Ureter (tissue), 1 donor: ENCODE results near the gene CSGALNACT2. TPM values are rescaled to one million over a fixed set of nuclear protein-coding genes. Genes with fewer than 3 reads are reported as not detected.

ENCODE experiments used
- DNase-seq: peaks from one replicate; pipeline ENCODE4 v3.0.0-alpha.2; 2020; ENCODE audit warnings: low spot score
- total RNA-seq: library from RNA; stranded (reverse); gene quantifications from one replicate; pipeline ENCODE4 v1.2.4, GENCODE V29; 2023
- donor health status: DM: yes; HTN: yes; CAD: no.

CSGALNACT2 gene
- total RNA-seq, 1 donor from 2014 or later, result 15.2 TPM

DNA sequence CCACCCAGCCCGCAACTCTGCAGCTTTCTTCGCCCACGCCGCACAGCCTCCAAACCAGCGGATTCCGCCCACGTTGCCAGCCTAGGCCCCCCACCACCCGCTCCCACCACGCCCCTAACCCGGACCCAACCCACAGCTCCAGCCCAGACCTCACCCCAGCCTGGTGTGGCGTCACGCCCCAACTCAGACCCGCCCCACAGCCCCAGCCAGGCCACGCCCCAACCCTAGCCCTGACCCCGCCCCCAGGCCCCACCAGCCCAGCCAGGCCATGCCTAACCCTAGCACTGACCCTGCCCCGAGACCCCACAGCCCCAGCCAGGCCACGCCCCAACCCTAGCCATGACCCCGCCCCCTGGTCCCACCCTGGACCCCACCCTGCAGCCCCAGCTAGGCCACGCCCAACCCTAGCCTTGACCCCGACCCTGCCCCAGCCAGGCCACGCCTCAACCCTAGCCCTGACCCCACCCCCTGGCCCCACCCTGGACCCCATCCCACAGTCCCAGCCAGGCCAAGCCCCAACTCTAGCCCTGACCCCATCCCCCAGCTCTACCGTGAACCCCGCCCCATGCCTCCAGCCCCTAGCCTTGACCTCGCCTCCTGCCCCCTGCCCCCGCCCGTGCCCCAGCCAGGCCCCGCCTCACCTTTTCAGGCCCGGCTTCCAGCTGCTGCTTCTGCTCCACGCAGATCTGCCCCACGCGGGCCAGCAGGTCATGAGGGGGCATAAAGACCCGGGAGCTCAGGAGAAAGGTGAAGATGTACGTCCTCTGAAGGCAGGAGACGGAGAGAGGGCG lies 64.6 kb downstream of the CSGALNACT2 start:
- DNase-seq, result peak; percentile 45

DNA sequence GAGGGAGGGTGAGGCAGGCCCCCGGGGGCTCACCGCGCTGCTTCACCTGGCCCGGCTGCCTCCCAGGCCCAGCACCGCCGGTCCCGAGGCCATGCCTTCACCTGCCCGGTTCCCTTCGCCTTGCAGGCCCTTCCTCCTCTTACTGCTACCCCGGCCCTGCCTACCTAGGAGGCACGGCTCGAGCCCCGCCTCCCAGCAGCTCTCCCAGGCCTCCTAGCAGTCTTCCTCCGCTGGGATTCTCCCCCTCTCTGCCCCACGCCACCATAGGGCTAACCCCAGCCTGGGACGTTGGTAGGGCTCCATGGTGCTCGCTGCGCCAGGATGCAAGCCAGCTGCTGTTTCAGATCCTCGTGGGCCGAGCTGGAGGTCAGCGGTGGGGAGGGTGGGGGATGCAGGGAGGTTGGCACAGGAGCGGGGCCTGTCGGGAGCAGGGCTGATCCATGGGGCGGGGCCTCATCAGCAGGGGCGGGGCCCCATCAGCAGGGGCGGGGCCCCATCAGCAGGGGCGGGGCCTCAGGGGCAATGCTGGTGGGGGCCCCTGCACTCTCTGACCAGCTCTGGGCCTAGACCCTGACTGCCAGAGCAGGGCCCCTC lies 65.3 kb downstream of the CSGALNACT2 start:
- DNase-seq, result peak; percentile 45

DNA sequence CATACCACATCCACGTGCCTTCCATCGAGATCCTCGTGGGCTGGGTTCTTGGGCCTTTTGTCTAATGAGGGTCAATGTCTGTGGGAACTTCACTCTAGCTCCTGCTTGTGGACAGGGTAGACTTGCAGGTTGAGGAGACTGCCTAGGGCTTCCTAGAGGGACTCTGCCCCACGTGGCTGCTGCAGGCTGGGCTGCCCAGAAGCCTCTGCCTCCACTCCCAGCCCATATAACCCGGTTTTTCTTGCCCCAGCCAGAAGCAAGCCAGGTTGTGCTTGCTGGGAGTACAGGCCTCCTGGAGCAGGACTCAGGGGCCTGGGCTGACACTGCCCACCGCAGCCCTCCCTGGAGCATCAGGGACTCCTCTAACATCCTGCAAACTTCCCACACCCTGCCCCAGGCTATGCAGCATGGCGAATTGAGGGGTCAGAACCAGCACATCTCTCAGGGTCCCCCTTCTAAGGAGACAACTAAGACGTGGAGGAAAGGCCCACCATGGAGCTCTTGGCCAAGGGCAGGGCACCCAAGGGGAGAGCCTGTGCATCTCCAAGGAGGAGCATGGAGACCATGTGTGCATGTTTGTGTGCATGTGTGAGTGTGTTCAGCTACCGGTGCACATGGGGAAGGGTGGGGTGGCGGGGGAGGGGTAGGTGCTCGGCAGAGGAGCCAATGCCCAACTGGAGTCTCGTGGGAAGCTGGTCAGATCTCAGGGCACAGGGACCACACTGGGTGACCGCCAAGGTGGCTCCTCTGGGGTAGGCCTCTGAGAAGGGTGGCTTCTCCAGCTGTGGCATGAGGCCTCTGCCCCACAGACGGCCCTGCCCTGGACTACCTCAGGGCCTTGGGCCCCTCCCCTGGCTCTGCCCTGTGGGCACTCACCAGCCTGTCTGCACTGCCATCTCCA lies 66.0 kb downstream of the CSGALNACT2 start:
- DNase-seq, result peak; percentile 37

DNA sequence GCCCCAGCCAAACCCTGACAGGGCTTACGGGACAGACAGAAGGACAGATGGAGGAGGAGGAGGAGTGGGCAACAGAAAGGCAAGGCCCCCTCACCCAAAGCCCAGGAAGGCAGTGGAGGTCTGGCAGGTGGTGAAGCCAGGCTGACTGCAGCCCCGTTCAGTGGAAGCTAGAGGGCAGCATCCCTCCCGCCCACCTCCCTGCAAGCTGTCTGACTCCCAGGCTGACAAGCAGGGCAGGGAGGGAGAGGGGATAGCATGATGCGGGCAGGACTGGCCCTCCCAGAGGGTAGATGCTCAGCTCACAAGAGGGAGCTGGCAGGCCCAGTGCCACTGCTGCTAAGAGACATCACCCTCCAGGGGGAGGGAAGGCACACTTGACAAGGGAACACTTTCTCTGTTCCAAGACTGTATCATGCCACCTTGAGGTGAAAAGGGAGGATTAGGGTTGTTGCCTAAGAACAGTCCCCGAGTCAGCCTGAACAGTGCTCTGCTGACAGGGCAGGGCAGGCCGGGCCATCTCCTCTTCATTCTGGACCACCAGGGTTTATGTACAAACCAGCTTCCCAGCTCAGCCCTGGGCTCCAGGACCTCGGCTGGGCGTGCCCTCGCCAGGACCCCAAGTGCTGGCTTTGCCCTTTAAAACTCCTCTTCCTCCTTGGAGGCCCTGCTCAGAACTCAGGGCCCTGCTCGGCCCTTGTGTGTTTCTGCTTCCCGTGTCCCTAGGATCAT lies 66.9 kb downstream of the CSGALNACT2 start:
- peak; percentile 47 for DNase-seq

DNA sequence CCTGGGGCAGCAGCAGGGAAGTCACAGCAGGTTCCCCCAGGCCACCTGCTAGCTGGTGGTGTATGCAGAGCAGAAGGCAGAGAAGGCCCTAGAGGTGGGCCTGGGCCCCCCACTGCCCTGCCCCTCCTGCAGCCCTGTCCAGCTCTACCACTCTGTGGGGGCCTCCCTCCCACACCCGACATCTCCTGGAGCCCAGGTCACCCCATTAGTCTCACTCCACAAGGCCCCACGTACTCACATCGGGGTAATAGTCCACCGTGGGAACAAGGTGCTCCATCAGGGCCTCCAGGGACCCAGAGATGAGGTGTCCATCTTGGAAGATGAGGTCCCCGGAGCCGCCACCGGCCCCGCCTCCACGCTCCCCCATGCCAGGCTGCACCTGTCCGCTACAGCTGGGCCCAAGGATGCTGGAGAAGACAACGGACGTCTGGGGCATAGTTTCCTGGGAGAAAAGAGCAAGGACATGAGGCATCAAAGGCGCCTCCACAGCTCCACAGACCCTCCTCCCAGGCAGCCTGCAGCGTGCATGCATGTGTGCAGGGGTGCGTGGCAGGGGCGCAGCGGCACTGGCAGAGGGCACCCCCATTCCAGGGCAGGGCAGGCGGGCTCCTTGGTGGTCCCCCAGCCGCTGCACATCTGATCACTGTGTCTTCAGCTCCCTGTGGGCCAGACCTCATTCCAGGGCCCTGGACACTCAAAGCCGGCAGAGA lies 67.6 kb downstream of the CSGALNACT2 start:
- peak; percentile 42 for DNase-seq

DNA sequence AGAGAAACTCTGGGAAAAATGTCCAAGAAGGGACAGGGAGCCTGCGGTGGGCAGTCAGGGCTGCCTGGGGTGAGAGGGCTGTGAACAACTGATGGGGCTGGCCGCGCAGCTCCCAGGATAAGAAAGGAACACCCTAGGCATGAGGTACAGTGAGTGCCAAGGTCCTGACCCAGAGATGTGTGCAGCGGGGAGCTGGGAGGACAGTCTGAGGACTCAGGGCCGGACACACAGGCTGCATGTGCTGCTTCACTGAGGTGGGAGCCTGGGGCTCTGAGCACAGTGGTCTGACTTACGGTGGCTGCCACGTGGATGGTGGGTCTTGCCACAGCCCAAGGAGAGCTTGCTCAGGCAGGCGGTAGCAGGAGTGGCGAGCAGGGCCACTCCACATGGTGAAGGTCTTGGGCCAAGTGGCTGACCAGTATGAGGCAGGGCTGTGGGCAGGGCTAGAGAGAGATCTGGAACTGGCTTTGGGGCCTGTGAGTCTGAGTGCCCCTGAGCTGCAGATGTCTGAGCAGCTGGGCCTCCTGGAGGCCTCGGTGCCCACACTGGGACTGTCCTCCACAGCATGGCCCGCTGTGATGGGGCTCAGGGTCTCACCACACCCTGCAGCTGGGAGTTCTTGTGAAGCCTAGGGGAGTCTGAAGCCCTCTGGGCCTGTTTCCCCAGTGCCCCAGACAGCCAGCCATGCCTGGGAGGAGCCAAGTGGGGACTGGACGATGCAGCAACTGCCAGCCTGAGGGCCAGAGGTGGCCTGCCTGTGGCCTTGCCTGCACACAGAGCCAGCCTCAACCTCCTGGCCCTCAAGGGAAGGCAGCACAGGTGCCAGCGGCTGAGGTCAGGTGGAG lies 68.4 kb downstream of the CSGALNACT2 start:
- peak; percentile 35 for DNase-seq

DNA sequence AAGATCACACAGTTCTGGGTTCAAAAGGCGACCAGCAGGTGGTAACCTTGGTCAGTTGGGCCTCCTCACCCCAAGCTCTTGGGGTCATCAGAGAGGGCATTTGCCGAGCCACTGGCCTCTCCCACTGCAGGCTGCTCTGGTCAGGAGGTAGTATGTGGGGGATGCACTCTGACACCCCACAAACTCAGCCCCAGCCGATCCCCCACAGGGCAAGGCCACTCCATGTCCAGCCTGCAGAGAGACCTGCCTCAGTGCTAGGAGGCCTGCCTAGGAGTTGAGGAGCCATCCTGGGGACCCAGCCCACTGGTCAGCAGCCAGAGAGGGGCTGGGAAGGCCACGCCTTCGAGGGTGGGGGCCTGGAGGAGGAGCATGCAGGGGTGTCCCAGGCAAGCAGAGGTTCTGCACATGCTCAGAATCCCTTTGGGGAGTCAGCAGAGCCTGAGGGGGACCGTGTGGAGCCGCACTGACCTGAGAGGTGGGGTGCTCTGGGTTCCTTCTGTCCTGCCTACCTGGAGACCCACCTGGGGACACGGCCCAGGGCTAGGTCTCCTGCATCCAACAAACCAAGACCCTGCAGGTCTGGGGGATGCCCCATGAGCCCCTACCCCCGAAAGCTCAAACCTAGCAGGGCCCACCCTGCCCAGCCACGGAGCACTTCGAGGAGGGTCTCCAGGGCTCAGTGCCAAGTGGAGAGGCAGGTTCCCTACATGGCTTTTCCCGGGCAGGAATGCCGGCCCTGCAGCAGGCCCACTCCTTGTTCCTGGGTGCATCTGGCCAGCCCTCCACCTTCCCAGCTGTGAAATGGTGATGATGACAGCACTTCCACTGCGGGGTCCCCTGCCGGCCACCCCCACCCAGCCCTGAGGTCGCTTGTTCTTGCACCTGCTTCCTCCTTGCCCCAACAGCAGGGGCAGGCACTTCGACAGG lies 70.2 kb downstream of the CSGALNACT2 start:
- DNase-seq, result peak; percentile 38

DNA sequence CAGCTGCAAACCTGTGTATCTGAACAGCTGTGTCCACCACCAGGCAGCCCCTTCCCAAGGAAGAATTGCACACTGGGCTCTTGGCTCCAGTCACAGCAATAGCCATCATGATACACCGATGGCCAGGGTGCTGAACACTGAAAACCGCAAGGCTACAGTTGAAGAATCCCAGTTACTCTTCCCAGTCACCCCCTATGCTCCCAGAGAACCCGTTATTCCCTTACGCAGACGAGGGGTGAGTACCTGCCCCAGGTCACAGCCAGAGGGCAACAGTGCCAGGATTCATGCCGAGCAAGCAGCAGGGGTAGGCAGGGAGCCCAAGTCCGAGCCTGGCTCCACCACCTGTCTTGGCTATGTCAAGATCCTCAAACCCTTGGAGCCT lies 70.8 kb downstream of the CSGALNACT2 start:
- peak; percentile 30 for DNase-seq

DNA sequence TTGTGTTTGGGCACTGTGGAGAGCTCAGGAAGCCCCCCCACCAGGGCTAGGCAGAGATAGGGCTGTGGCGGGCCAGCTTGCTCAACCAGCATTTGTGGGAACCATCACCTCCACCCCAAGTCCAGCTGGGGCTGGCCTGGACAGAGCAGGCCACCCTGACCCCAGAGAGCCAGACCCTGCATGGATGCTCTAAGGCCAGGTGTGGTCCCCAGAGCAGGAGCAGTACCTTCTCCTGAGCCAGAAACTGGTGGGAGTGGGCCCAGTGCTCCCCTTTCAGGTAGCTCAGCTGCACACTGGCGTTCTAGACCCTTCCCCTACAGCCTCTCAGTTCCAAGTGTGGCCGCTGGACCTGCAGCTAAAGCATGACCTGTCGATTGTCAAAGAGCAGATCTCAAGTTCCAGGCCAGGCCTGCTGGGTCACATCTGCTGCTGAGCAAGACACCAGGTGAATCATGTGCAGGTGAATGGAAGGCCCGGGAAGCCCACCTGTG lies 71.5 kb downstream of the CSGALNACT2 start:
- peak; percentile 34 for DNase-seq

DNA sequence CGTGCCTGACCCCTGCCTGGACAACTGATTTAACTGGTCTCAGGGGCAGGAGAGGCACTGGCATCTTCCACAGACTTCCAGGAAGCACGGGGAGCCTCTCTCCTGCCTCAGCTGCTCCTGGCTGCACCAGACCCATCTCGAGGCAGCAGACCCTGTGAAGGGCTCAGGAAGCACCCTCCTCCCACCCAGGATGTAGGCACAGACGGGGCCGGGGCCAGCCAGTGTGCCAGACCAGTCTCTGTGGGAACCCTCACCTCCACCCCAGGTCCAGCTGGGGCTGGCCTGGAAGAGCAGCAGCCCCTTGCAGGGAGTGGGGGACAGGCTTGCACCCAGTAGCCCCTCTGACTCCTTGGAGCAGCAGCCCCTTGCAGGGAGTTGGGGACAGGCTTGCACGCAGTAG lies 72.3 kb downstream of the CSGALNACT2 start:
- DNase-seq, result no peak

DNA sequence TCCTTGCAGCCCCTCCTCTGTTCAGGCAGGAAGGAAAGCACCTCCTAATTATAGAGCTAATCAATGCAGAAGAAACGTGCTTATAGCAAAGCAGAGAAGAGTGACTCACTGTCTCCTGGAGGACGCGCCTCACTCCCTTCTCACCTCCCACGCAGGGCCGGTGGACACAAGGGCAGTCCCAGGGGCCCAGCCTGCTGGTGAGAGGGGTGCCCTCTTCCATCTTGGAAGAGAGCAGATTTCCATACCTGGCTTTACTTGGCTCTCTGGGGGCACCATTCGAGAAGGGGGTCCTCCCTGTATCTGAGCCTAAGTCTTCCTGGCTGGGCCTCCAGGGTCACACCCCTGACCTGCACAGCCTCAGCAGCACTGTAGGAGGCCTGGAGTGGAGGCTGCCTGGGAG lies 72.8 kb downstream of the CSGALNACT2 start:
- DNase-seq, result no peak

DNA sequence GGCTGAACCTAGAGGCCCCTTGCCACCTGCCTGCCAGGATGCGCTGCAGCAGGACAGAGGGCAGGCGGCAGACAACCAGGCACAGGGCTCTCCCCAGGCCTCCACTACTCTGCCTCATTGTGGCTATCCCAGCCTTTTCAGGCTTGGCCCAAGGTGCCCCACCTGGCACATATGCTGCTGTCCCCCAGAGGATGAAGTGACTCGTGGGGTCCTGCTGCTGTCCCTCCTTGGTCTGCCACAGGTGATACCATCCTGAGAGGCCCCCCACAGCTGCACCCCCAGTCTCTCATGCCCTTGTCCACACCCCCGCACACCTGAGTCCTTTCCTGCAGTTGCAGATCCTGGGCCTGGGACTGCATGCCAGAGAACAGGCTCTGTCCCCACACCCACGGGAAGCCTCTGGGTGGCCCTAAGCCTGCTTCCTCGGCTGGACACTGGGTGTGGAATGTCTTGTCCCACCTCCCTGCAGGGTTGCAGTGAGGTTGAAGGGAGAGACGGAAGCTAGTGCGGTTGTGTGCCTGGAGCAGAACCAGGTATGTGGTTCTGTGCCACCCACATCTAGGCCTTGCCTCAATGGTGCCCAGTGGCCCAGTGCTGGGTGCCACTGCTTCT lies 73.3 kb downstream of the CSGALNACT2 start:
- no peak for DNase-seq

DNA sequence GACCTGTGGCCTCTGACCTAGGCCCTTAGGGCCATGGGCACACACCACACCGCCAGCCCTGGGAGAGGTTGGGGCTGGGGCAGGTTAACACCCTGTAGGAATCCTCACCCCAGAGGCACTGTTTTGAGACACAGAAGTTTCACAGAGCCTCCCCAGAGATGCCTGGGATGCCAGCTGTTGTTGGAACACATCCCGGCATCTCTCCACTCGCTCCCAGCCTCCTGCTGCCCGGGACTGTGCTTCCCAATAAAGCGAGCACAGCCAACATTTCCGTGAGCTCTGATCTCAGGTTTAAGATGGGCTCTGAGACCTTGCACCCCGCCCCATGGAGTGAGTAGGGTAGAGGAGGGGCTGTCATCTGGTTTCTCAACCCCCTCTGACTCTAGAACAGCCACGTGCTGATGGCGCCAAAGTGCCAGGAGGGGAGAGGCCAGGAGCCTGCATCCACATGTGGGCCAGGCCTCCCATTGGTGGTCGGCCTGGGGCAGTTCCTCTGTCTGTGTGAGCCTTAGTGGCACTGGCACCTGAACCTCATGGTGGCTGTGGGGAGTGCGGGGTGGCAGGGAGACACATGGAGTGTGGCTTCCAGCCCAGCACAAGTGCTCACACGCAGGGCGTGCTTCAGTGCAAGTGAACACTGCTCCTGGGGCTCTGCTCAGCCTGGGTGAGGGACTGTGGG lies 73.9 kb downstream of the CSGALNACT2 start:
- no peak for DNase-seq

DNA sequence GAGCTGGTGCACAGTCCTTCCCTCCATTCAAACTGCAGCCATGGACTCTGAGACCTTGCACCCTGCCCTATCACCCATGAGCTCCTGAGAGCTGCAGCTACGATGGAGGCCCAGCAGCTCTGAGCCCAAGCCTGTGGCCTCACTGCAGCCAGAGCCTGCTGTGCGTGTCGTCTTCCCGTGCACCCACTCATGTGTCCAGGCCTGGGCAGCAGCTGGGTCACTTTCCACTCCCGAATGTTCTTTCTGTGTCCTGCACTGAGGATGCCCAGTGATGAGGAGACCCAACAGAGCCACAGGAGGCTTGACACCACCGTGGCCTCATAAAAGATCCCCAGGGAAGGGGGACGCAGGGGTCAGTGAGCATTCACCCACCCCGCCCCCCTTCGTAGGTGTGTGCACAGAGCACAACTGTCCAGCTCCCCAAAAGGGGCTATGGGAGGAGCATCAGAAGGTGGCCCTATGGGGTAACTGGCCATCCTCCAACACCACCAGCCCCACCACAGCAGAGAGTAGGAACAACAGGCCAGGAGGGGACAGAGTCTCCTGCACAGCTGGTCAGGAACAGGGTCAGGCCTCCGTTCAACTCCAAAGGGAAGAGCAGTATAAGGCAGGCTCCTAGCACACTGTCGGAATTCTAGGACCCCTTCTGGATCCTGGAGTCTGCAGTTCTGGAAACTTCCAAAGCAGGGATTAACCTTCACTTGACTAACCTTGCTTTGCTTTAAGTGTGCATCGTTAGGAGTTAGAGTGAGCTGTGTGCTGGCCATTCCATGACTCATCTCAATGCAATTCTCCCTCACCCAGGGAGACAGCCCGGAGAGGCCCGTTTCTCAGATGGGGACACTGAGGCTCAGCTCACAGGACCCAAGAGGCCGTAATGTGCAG lies 76.1 kb downstream of the CSGALNACT2 start:
- DNase-seq, result no peak

DNA sequence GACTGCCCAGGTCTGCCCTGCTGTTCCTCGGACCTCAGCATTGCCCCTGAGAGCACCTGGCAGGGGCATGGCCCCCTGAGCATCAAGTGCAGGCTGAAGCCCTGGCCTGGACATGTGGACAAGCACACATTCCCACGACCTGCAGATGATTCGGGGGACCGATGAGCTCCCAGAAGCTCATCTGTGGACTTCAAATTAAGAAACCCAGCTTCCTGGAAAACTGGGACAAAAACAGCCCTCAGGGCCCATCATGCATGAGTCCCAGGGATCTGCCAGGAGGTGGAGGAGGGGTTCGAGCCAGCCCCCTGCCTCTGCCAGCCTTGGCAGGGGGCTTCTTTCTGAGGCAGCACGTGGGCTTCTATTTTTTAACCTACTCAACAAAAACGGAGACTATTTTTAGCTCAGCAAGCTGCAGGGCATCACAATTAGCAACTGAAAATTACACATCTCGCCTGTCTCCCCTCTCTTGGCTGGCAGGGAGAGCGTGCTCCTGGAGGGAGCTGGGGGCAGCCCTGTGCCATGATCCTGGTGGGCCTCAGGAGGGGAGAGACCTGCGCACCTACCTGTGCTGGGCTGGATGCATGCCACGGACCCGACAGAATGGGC lies 76.8 kb downstream of the CSGALNACT2 start:
- DNase-seq, result no peak

DNA sequence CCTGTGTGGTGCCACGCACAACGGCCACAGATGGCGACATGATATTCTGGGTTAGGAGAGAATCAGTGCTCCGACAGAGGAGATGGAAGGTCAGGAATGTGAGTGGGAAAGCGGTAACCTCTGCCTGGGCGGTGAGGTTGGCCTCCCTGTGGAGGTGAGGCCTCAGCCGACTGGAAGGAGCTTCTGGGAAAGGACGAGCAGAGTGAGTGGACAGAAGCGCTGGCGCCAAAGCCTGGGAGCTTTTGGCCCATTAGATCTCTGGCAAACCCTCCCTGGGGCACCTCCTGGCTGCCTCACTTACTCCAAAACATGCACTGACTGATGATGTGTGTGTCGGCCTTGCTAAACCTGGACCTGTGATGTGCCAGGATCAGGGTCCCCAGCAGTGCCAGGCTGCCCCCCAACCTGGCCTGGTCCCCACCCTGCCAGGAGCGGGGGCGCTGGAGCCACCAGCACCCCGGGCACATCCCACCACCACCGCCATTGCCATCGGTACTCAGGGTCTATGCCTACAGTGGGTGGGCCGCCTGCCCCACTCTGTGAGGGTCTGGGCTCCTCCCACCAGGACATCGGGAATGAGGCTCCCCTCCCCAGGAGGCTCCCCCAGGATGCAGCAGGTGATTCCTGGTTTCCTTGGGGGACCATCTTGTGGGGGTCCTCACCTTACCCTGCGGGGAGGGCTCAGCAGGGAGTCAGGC lies 77.7 kb downstream of the CSGALNACT2 start:
- no peak for DNase-seq
